HFFc6 (cell line): ENCODE results near the gene FSD1. TPM values are rescaled to one million over a fixed set of nuclear protein-coding genes. Genes with fewer than 3 reads are reported as not detected.

ENCODE experiments used
- DNase-seq: peaks from one replicate; pipeline ENCODE4 v3.0.0-alpha.2; 2018
- H3K27ac Mint-ChIP-seq: 2 replicates; pipeline ENCODE4 v1.8.0; 2020; ENCODE audit warnings: mild to moderate bottlenecking, mixed read lengths
- H3K27me3 Mint-ChIP-seq: 2 replicates; pipeline ENCODE4 v1.8.0; 2021; ENCODE audit warnings: mild to moderate bottlenecking, moderate library complexity, mixed read lengths; ENCODE audit not compliant: insufficient read depth
- H3K36me3 Mint-ChIP-seq: 2 replicates; pipeline ENCODE4 v1.8.0; 2021; ENCODE audit warnings: low read depth, mixed read lengths
- H3K4me1 Mint-ChIP-seq: 2 replicates; pipeline ENCODE4 v1.8.0; 2020; ENCODE audit warnings: low read depth, mixed read lengths
- H3K4me3 Mint-ChIP-seq: 2 replicates; pipeline ENCODE4 v1.8.0; 2020; ENCODE audit warnings: mild to moderate bottlenecking, moderate library complexity, mixed read lengths
- H3K9me3 Mint-ChIP-seq: 2 replicates; pipeline ENCODE4 v1.8.0; 2020; ENCODE audit warnings: mild to moderate bottlenecking, mixed read lengths
- total RNA-seq, 6 experiments: library from RNA; stranded (reverse); fragmentation: NEBNext Ultra II Directional; extraction: Animal tissue kit (Norgen Biotek cat#: 25700); gene quantifications; 2 replicates in 1 of 6; 3 replicates in 5 of 6; pipeline ENCODE4 v1.2.3, GENCODE V29; 2021
- TF ChIP-seq, protein P1 (sequence below): fragments of 200-600 bp; sonication (generic); IDR thresholded peaks from 2 replicates; pipeline ENCODE4 v1.5.0; 2021; ENCODE audit warnings: antibody characterized with exemption, mild to moderate bottlenecking

The FSD1 gene
- total RNA-seq, 6 experiments from 2014 or later, result 9.2 to 15.2 (median 12.2) TPM

DNA sequence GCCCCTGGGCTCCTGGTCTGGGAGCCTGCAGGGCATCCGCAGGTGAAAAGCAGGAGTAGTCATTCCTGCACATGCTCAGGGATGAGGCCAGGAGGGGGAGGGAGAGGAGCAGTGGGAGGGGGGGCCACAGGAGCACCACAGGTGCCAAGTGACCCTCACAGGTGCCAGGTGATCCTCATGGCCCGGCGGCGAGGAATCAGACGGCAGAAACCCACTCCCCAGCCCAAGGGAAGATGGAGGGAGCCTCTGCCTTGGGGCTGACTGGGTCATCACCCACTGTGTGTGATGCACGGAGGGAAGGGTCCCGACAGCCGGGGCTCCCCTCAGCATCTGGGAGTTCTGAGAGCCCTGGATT is 68.6 kb downstream of the FSD1 start:
- no peak for DNase-seq
- Mint-ChIP-seq H3K9me3 (no peaks in the 10 kb centered on the region), H3K27me3 (peaks cover 3% of the 10 kb centered on the region), H3K27ac (peak overlapping the region; percentile 98), H3K4me1 (peaks cover 49% of the 10 kb centered on the region), H3K36me3 (no peaks in the 10 kb centered on the region), H3K4me3 (no peak overlapping the region)
- TF ChIP-seq, protein P1, sequence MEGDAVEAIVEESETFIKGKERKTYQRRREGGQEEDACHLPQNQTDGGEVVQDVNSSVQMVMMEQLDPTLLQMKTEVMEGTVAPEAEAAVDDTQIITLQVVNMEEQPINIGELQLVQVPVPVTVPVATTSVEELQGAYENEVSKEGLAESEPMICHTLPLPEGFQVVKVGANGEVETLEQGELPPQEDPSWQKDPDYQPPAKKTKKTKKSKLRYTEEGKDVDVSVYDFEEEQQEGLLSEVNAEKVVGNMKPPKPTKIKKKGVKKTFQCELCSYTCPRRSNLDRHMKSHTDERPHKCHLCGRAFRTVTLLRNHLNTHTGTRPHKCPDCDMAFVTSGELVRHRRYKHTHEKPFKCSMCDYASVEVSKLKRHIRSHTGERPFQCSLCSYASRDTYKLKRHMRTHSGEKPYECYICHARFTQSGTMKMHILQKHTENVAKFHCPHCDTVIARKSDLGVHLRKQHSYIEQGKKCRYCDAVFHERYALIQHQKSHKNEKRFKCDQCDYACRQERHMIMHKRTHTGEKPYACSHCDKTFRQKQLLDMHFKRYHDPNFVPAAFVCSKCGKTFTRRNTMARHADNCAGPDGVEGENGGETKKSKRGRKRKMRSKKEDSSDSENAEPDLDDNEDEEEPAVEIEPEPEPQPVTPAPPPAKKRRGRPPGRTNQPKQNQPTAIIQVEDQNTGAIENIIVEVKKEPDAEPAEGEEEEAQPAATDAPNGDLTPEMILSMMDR, result no peak

Other genes starting within 250 kb of the FSD1 start
- gene ZBTB7A, start 237.7 kb upstream of the FSD1 start, total RNA-seq, result 10 to 100 TPM; 40.8 to 47.6 (median 43.6) TPM
- gene MAP2K2, start 180.5 kb upstream of the FSD1 start, total RNA-seq, result 100 to 1,000 TPM; 175 to 209 (median 187) TPM
- gene CREB3L3, start 151.0 kb upstream of the FSD1 start, total RNA-seq, result not detected
- gene SIRT6, start 122.0 kb upstream of the FSD1 start, total RNA-seq, result 10 to 100 TPM; 23.4 to 27.5 (median 25.2) TPM
- gene ANKRD24, start 121.9 kb upstream of the FSD1 start, total RNA-seq, result under 1 TPM; 0.11 to 0.81 (median 0.54) TPM
- gene EBI3, start 75.1 kb upstream of the FSD1 start, total RNA-seq, result under 1 TPM; 0.17 to 0.61 (median 0.37) TPM
- 10 to 100 TPM; 12.0 to 17.7 (median 16.1) TPM for gene YJU2, start 57.5 kb upstream of the FSD1 start, total RNA-seq
- gene SHD, start 25.3 kb upstream of the FSD1 start, total RNA-seq, result not detected
- not detected for gene TMIGD2, start 2.2 kb upstream of the FSD1 start, total RNA-seq
- 1 to 10 TPM in 4 of 6 experiments, under 1 TPM in 2; 0.24 to 2.7 (median 1.9) TPM for gene STAP2, start 34.2 kb downstream of the FSD1 start, total RNA-seq
- gene MPND, start 39.0 kb downstream of the FSD1 start, total RNA-seq, result 10 to 100 TPM; 11.7 to 15.0 (median 12.1) TPM
- gene SH3GL1, start 95.9 kb downstream of the FSD1 start, total RNA-seq, result 100 to 1,000 TPM; 102 to 126 (median 110) TPM
- 10 to 100 TPM; 18.3 to 26.3 (median 24.4) TPM for gene CHAF1A, start 98.0 kb downstream of the FSD1 start, total RNA-seq
- 100 to 1,000 TPM; 124 to 142 (median 131) TPM for gene UBXN6, start 153.2 kb downstream of the FSD1 start, total RNA-seq
- gene HDGFL2, start 167.7 kb downstream of the FSD1 start, total RNA-seq, result 10 to 100 TPM; 68.0 to 79.6 (median 74.2) TPM
- not detected for gene PLIN4, start 213.9 kb downstream of the FSD1 start, total RNA-seq
- not detected for gene PLIN5, start 230.6 kb downstream of the FSD1 start, total RNA-seq
- gene LRG1, start 235.4 kb downstream of the FSD1 start, total RNA-seq, result not detected